ENCODE measurements around the gene ARL15. TPM values are rescaled to one million over a fixed set of nuclear protein-coding genes. Genes with fewer than 3 reads are reported as not detected.

ARL15 gene
- total and polyA plus RNA-seq, 2 of the 4 experiments (the other 2 are of a cell fraction), result 7.3 to 19.2 TPM

- H4K91ac ChIP-seq (ENCODE audit: insufficient read depth, low read depth, low read length), result no peak overlapping the region
- no peak overlapping the region for H3K27ac ChIP-seq (ENCODE audit: insufficient read depth, low read length)
- H2AK5ac ChIP-seq (ENCODE audit: low read depth, low read length), result no peak overlapping the region
- H4K20me1 ChIP-seq (ENCODE audit: insufficient read depth, low read length), result no peaks in the 10 kb centered on the region
- ATAC-seq (ENCODE audit: low read depth) (no peak), DNase-seq (no peak)
- dilution Hi-C loops (cut with HindIII; ENCODE audit: low sequenced_read_pairs, unreplicated experiment), result no loop called here
- no peak overlapping the region for H3K23ac ChIP-seq (ENCODE audit: low read depth, low read length)
- H3K4me2 ChIP-seq (ENCODE audit: low read depth, low read length), result no peak overlapping the region
- no peak overlapping the region for H2AK9ac ChIP-seq (replicated peaks; ENCODE audit: low read depth, low read length, poor library complexity)
- TF ChIP-seq FOS (IDR thresholded peaks at IDR 0.05; ENCODE audit: low read depth, low read length), result no peak
- TF ChIP-seq RAD21 (IDR thresholded peaks at IDR 0.05; ENCODE audit: low read length), result no peak
- no peak for TF ChIP-seq SMC3 (IDR thresholded peaks at IDR 0.05; ENCODE audit: low read depth, low read length)
- no peak for TF ChIP-seq USF2 (IDR thresholded peaks at IDR 0.05; ENCODE audit: low read depth, low read length)
- no peak for TF ChIP-seq MAZ (IDR thresholded peaks at IDR 0.05; ENCODE audit: borderline replicate concordance, low read depth, low read length)
- no peak for TF ChIP-seq MAFK (IDR thresholded peaks at IDR 0.05; ENCODE audit: low read depth, low read length)
- TF ChIP-seq NFE2L2 (IDR thresholded peaks at IDR 0.05; ENCODE audit: low read depth, low read length), result no peak
- H3K4ac ChIP-seq (ENCODE audit: low read depth, low read length), result no peak overlapping the region
- H4K8ac ChIP-seq (ENCODE audit: low read depth in 2 of 2, low read length in 2 of 2), result no peak overlapping the region
- no TSS peak for BruUV-seq (replicated peaks)
- H3K4me1 ChIP-seq (ENCODE audit: control insufficient read depth, insufficient read depth, low read length), result no peaks in the 10 kb centered on the region
- no CpG with 5 or more reads among the region's 2 CpGs for WGBS, 2 experiments (ENCODE audit: extremely low coverage in 2 of 2, insufficient read length in 1 of 2)
- peaks cover 0 to 13% of the 10 kb centered on the region in 2 experiments; a peak in 1 of 4 replicates for H3K79me1 ChIP-seq (ENCODE audit: low read depth in 1 of 2, low read length in 2 of 2)
- no peak overlapping the region for H4K5ac ChIP-seq (ENCODE audit: low read depth, low read length)
- no peak overlapping the region; the same call in 1 of the 2 replicates for H3K18ac ChIP-seq (ENCODE audit: low read depth, low read length)
- H3K27me3 ChIP-seq (ENCODE audit: control insufficient read depth, insufficient read depth, low read length), result no peaks in the 10 kb centered on the region
- in situ Hi-C loops (cut with MboI; ENCODE audit: low sequenced_read_pairs), result no loop called here
- no peak overlapping the region for H2BK20ac ChIP-seq (ENCODE audit: low read depth, low read length)
- no peak overlapping the region for H2BK15ac ChIP-seq (ENCODE audit: low read depth, low read length)
- H2BK5ac ChIP-seq (ENCODE audit: low read depth, low read length, poor library complexity, severe bottlenecking), result no peak overlapping the region
- H3K9me1 ChIP-seq (ENCODE audit: insufficient read depth, low read length), result peaks cover 7% of the 10 kb centered on the region; the same call in 1 of the 2 replicates
- H2BK120ac ChIP-seq (ENCODE audit: low read depth, low read length), result no peak overlapping the region
- POLR2A ChIA-PET (ENCODE audit: unreplicated experiment), result no interaction called here
- no peak overlapping the region for H3K4me3 ChIP-seq (ENCODE audit: insufficient read depth, low read depth, low read length)
- H3K56ac ChIP-seq (ENCODE audit: extremely low read depth, insufficient read depth, low read length), result no peak overlapping the region
- intact Hi-C loops (cut with micrococcal nuclease), result no loop called here
- H3K36me3 ChIP-seq (ENCODE audit: control insufficient read depth, insufficient read depth, low read length), result no peaks in the 10 kb centered on the region
- H3K14ac ChIP-seq (replicated peaks; ENCODE audit: low read depth, low read length), result no peak overlapping the region
- no peak overlapping the region for H2AFZ ChIP-seq (replicated peaks; ENCODE audit: low read length, poor library complexity)
- CTCF ChIA-PET, result interaction anchor here (0.7 to 1.4 kb wide), 2 partner anchors 214 to 710 kb away, joined by 3 to 4 read pairs; partner anchors contain the start of gene ESM1
- no peak overlapping the region for H3K9ac ChIP-seq (ENCODE audit: low read depth, low read length)
- peaks cover 2% of the 10 kb centered on the region; the same call in 1 of the 2 replicates for H3K9me3 ChIP-seq (ENCODE audit: control insufficient read depth, insufficient read depth, low read length)
These were observed 35.4 kb downstream of the ARL15 start for GRCh38 chr5:54274944-54275343.
